GM23338 (cell line): ENCODE data around the gene KBTBD12. TPM values are rescaled to one million over a fixed set of nuclear protein-coding genes. Genes with fewer than 3 reads are reported as not detected.

Source experiments
- ATAC-seq: fragments of 200-7000 bp; cut with Tn5 transposase; 3 replicates; pipeline ENCODE4 v1.9.1; 2020
- DNase-seq: peaks from one replicate; pipeline ENCODE4 v3.0.0-alpha.2; 2015; ENCODE audit warnings: low spot score
- H2AFZ ChIP-seq: fragments of 200-600 bp; sonication (generic); 2 replicates; pipeline ENCODE4 v1.8.0; 2016; ENCODE audit warnings: antibody characterized with exemption, mild to moderate bottlenecking, moderate library complexity
- H3F3A ChIP-seq: fragments of 200-600 bp; sonication (generic); replicated peaks from 2 replicates; pipeline ENCODE4 v1.8.0; 2017; ENCODE audit warnings: antibody characterized with exemption, mixed run types, low read depth
- H3K27ac ChIP-seq: fragments of 200-600 bp; sonication (generic); 2 replicates; pipeline ENCODE4 v1.6.1; 2016; ENCODE audit warnings: low read depth
- H3K27me3 ChIP-seq: fragments of 200-600 bp; sonication (generic); 2 replicates; pipeline ENCODE4 v1.8.0; 2016; ENCODE audit warnings: mild to moderate bottlenecking, mixed run types, moderate library complexity; ENCODE audit not compliant: insufficient read depth
- H3K36me3 ChIP-seq: fragments of 200-600 bp; sonication (generic); 2 replicates; pipeline ENCODE4 v1.8.0; 2016; ENCODE audit warnings: mild to moderate bottlenecking; ENCODE audit not compliant: insufficient read depth
- H3K4me1 ChIP-seq: fragments of 200-600 bp; sonication (generic); 2 replicates; pipeline ENCODE4 v1.8.0; 2016; ENCODE audit warnings: mild to moderate bottlenecking, moderate library complexity; ENCODE audit not compliant: insufficient read depth
- H3K4me2 ChIP-seq: fragments of 200-600 bp; sonication (generic); 2 replicates; pipeline ENCODE4 v1.7.1; 2017; ENCODE audit warnings: mixed run types
- H3K4me3 ChIP-seq: fragments of 200-600 bp; sonication (generic); 2 replicates; pipeline ENCODE4 v1.6.1; 2016; ENCODE audit warnings: mixed run types
- H3K79me2 ChIP-seq: fragments of 200-600 bp; sonication (generic); replicated peaks from 2 replicates; pipeline ENCODE4 v1.8.0; 2017; ENCODE audit warnings: mild to moderate bottlenecking; ENCODE audit not compliant: insufficient read depth
- H3K9me2 ChIP-seq: fragments of 200-600 bp; sonication (generic); 2 replicates; pipeline ENCODE4 v1.8.0; 2017; ENCODE audit not compliant: insufficient read depth
- H4K20me1 ChIP-seq: fragments of 200-600 bp; sonication (generic); replicated peaks from 2 replicates; pipeline ENCODE4 v1.8.0; 2017; ENCODE audit warnings: mild to moderate bottlenecking; ENCODE audit not compliant: insufficient read depth
- H3K27ac Mint-ChIP-seq: 2 replicates; pipeline ENCODE4 v1.8.0; 2020; ENCODE audit warnings: inconsistent platforms, mild to moderate bottlenecking, moderate library complexity, mixed read lengths
- H3K27me3 Mint-ChIP-seq: 3 replicates; pipeline ENCODE4 v1.8.0; 2022; ENCODE audit warnings: low read depth, mild to moderate bottlenecking, moderate library complexity, mixed read lengths, inconsistent platforms; ENCODE audit not compliant: insufficient read depth, poor library complexity
- H3K36me3 Mint-ChIP-seq: 3 replicates; pipeline ENCODE4 v1.8.0; 2021; ENCODE audit warnings: low read depth, mild to moderate bottlenecking, inconsistent platforms, moderate library complexity, mixed read lengths
- H3K4me1 Mint-ChIP-seq: 3 replicates; pipeline ENCODE4 v1.8.0; 2020; ENCODE audit warnings: mild to moderate bottlenecking, inconsistent platforms, mixed read lengths
- H3K4me3 Mint-ChIP-seq: 3 replicates; pipeline ENCODE4 v1.8.0; 2021; ENCODE audit warnings: moderate library complexity, mild to moderate bottlenecking, inconsistent platforms, mixed read lengths
- H3K9me3 Mint-ChIP-seq: 3 replicates; pipeline ENCODE4 v1.8.0; 2020; ENCODE audit warnings: moderate library complexity, mild to moderate bottlenecking, inconsistent platforms, mixed read lengths
- CREB1 ChIP-seq: fragments of 250-450 bp; sonication (Bioruptor Pico); IDR thresholded peaks from 2 replicates; pipeline ENCODE4 v1.5.0; 2020; ENCODE audit warnings: low read depth, mild to moderate bottlenecking, moderate library complexity
- CTCF ChIP-seq, 2 experiments: fragments of 200-600 bp in 1 of 2; sonication (generic) in 1 of 2; conservative IDR thresholded peaks; 2 replicates each; pipeline versions ENCODE4 v1.5.1 to v1.6.1; 2016 to 2017; ENCODE audit warnings: antibody characterized with exemption in 2 of 2, low read depth in 2 of 2, mild to moderate bottlenecking in 2 of 2, moderate library complexity in 1 of 2
- ETS1 ChIP-seq: IDR thresholded peaks from 2 replicates; pipeline ENCODE4 v1.6.1; 2016; ENCODE audit warnings: antibody characterized with exemption
- EZH2phosphoT487 ChIP-seq: fragments of 200-600 bp; sonication (generic); IDR thresholded peaks from one replicate; pipeline ENCODE4 v1.8.1; 2018; ENCODE audit warnings: antibody characterized with exemption; ENCODE audit not compliant: unreplicated experiment
- NANOG ChIP-seq: IDR thresholded peaks from 2 replicates; pipeline ENCODE4 v1.6.1; 2016; ENCODE audit warnings: antibody characterized with exemption, borderline replicate concordance
- POLR2AphosphoS5 ChIP-seq: IDR thresholded peaks from 2 replicates; pipeline ENCODE4 v1.6.1; 2016; ENCODE audit warnings: antibody characterized with exemption, low read depth
- REST ChIP-seq: IDR thresholded peaks from one replicate; pipeline ENCODE4 v1.6.1; 2018; ENCODE audit warnings: antibody characterized with exemption; ENCODE audit not compliant: unreplicated experiment
- STAT1 ChIP-seq: IDR thresholded peaks from one replicate; pipeline ENCODE4 v1.6.1; 2016; ENCODE audit warnings: antibody characterized with exemption; ENCODE audit not compliant: unreplicated experiment
- ZNF331 ChIP-seq: fragments of 250-450 bp; sonication (Bioruptor Pico); IDR thresholded peaks from 2 replicates; pipeline ENCODE4 v1.5.0; 2020; ENCODE audit warnings: low read depth, mild to moderate bottlenecking, moderate library complexity
- ZNF462 ChIP-seq: fragments of 250-450 bp; sonication (Bioruptor Pico); IDR thresholded peaks from 2 replicates; pipeline ENCODE4 v1.5.0; 2020; ENCODE audit warnings: mild to moderate bottlenecking, moderate library complexity
- polyA plus RNA-seq: library from polyadenylated mRNA; unstranded; fragments of >200 nt; fragmentation: Nextera tagmentation; extraction: Ambion mirVana; gene quantifications from 2 replicates; pipeline ENCODE4 v1.2.1, GENCODE V29; 2016
- total RNA-seq: library from RNA; depleted of rRNA; stranded (reverse); fragments of >200 nt; shearing (Covaris generic); gene quantifications from 2 replicates; pipeline ENCODE4 v1.2.3, GENCODE V29; 2014

The KBTBD12 gene
- total and polyA plus RNA-seq, 2 experiments from 2014 or later: 0.53 to 0.69 TPM

GRCh38 chr3:127933396-127933795 lies 18.4 kb downstream of the KBTBD12 start:
- H3K4me3 ChIP-seq: no peak overlapping the region
- no peaks in the 10 kb centered on the region for H3F3A ChIP-seq
- no peak overlapping the region for H3K4me2 ChIP-seq
- no peak for TF ChIP-seq NANOG
- TF ChIP-seq CREB1 (CRISPR knock-in tag): no peak
- no peak for TF ChIP-seq ZNF462
- TF ChIP-seq ZNF331 (CRISPR knock-in tag): no peak
- no peak for TF ChIP-seq CTCF (conservative IDR thresholded peaks at IDR 0.05; ENCODE audit: low read depth in 2 of 2)
- TF ChIP-seq POLR2AphosphoS5: no peak
- no peak for TF ChIP-seq REST
- TF ChIP-seq EZH2phosphoT487: no peak
- TF ChIP-seq STAT1: no peak
- TF ChIP-seq ETS1: no peak
- H3K27me3 ChIP-seq: no peaks in the 10 kb centered on the region
- ATAC-seq: no peak
- H3K4me1 Mint-ChIP-seq: no peaks in the 10 kb centered on the region
- DNase-seq: no peak
- no peaks in the 10 kb centered on the region for H3K9me2 ChIP-seq
- peaks cover 3% of the 10 kb centered on the region for H3K27me3 Mint-ChIP-seq
- no peaks in the 10 kb centered on the region for H3K36me3 Mint-ChIP-seq
- no peak overlapping the region for H2AFZ ChIP-seq
- no peaks in the 10 kb centered on the region for H3K4me1 ChIP-seq
- H3K36me3 ChIP-seq: no peaks in the 10 kb centered on the region
- no peaks in the 10 kb centered on the region for H3K79me2 ChIP-seq
- H3K27ac Mint-ChIP-seq: no peak overlapping the region
- no peaks in the 10 kb centered on the region for H3K9me3 Mint-ChIP-seq
- H3K27ac ChIP-seq: no peak overlapping the region
- H4K20me1 ChIP-seq: no peaks in the 10 kb centered on the region
- H3K4me3 Mint-ChIP-seq: no peak overlapping the region
